Neuron (in vitro differentiated cells): ENCODE results near the gene NCDN.

Experiments used
- H2AFZ ChIP-seq: one replicate; pipeline ENCODE4 v1.6.1; 2013; ENCODE audit warnings: low read depth, mild to moderate bottlenecking, inconsistent platforms, low read length, moderate library complexity
- H3K27me3 ChIP-seq: one replicate; pipeline ENCODE4 v1.6.1; 2013; ENCODE audit warnings: low read length; ENCODE audit not compliant: insufficient read depth
- H3K36me3 ChIP-seq: one replicate; pipeline ENCODE4 v1.6.1; 2013; ENCODE audit warnings: low read length; ENCODE audit not compliant: insufficient read depth
- H3K4me1 ChIP-seq: one replicate; pipeline ENCODE4 v1.6.1; 2013; ENCODE audit warnings: low read length; ENCODE audit not compliant: insufficient read depth
- H3K4me3 ChIP-seq: 2 replicates; pipeline ENCODE4 v1.5.1; 2013; ENCODE audit warnings: mild to moderate bottlenecking, low read length, moderate library complexity
- H3K9me3 ChIP-seq: one replicate; pipeline ENCODE4 v1.6.1; 2013; ENCODE audit warnings: low read length

NCDN gene, protein sequence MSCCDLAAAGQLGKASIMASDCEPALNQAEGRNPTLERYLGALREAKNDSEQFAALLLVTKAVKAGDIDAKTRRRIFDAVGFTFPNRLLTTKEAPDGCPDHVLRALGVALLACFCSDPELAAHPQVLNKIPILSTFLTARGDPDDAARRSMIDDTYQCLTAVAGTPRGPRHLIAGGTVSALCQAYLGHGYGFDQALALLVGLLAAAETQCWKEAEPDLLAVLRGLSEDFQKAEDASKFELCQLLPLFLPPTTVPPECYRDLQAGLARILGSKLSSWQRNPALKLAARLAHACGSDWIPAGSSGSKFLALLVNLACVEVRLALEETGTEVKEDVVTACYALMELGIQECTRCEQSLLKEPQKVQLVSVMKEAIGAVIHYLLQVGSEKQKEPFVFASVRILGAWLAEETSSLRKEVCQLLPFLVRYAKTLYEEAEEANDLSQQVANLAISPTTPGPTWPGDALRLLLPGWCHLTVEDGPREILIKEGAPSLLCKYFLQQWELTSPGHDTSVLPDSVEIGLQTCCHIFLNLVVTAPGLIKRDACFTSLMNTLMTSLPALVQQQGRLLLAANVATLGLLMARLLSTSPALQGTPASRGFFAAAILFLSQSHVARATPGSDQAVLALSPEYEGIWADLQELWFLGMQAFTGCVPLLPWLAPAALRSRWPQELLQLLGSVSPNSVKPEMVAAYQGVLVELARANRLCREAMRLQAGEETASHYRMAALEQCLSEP

DNA sequence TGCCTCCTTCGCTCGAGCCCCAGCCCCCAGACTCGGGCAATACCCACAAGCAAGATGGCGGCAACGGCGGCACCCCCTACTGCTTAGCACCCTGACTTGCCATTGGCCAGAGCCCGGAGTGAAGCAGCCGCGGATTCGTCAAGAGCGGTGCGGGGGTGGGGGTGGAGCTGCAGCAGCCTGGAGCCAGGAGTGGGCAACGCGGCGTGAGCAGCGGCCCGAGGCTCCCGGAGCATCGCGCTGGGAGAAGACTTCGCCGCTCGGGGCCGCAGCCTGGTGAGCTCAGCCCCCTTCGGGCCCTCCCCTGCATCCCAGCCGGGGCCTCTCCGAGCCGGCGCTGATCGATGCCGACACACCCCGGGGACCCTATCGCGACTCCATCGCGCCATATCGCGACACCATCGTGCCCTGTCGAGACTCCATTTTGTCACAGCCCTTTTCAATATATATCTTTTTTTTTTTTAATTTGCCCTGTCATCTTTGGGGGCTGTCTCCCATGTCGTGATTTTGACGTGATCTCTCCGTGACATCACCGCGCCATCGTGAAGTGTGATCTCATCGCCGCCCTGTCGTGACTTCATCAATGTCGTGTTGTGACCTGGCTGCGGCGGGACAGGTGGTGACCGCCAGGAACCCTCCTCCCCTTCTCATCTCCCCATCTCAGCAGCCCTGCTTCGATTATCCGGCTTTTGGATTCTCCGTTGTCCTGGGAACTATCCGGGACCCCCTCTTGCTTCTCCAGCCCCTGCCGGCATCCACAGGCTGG, at the start of gene NCDN:
Gene NCDN, plus strand, starts transcription at position 189 of the 763 bp plus-strand sequence. Its CDS starts 392 bp downstream, at position 581.
- H3K4me1 ChIP-seq = peaks cover 42% of the 10 kb centered on the region
- peak within 1 kb of the TSS; percentile 69 for H3K4me3 ChIP-seq
- no peaks in the 10 kb centered on the region for H3K27me3 ChIP-seq
- no peaks in the 10 kb centered on the region for H3K9me3 ChIP-seq
- H2AFZ ChIP-seq = peak within 1 kb of the TSS; percentile 81
- peaks cover 26% of the 10 kb centered on the region for H3K36me3 ChIP-seq

DNA sequence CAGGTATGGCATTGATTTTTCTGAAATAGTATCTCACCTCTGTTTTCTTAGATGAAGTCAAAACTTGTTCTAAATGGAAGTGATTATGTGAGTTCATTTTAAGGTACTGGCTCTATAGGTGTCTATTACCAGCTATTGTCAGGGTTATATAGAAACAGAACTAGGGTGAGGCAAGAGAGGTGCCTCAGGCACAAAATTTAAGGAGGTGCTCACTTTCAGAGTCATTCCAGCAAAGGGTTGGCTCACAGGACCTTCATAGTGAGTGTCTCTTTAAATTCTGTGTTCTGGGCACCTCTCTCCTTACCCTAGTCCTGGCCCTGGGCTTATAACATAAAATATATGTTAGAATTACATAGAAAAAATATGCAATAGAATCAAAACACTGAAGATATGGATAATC, 49.7 kb upstream of the NCDN start:
- Histone ChIP-seq H3K4me1 (no peaks in the 10 kb centered on the region), H2AFZ (no peak overlapping the region), H3K36me3 (peaks cover 15% of the 10 kb centered on the region), H3K9me3 (no peaks in the 10 kb centered on the region), H3K27me3 (no peaks in the 10 kb centered on the region), H3K4me3 (no peak overlapping the region)

DNA sequence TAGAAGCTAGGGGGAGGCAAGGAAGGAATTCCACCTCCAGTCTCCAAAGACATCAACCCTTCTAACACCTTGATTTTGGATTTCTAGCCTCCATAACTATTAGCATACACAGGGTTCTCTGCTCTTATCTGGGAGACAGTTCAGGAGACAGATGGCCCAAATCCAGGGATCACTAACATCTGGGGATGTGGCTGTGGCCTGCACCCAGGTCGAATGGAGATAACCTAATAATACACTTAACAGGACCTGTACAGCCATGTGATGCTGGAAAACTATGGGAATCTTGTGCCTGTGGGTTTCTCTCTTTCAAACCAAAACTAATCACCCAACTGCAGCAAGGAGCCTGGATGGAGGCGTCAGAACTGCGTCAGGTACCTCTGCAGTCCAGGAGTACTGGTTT, 48.0 kb upstream of the NCDN start:
- H3K4me1 ChIP-seq = no peaks in the 10 kb centered on the region
- no peaks in the 10 kb centered on the region for H3K9me3 ChIP-seq
- no peak overlapping the region for H3K4me3 ChIP-seq
- no peak overlapping the region for H2AFZ ChIP-seq
- H3K27me3 ChIP-seq = no peaks in the 10 kb centered on the region
- H3K36me3 ChIP-seq = peaks cover 15% of the 10 kb centered on the region

DNA sequence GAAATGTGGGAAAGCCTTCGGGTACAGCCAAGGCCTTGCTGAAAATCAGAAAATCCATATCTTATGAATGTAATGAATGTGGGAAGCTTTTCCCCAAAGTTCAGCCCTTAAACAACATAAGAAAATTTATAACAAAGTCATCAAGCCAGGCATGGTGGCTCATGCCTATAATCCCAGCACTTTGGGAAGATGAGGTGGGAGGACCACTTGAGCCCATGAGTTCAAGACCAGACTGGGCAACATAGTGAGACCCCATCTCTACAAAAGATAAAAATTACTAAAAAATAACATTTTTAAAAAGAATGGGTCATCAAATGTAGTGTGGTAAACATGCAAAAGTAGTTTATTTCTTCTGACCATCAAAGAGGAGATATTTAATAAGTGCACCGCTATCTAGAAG, 46.3 kb upstream of the NCDN start:
- Histone ChIP-seq H3K36me3 (peaks cover 8% of the 10 kb centered on the region), H3K4me1 (no peaks in the 10 kb centered on the region), H3K4me3 (no peak overlapping the region), H3K27me3 (no peaks in the 10 kb centered on the region), H2AFZ (no peak overlapping the region), H3K9me3 (no peaks in the 10 kb centered on the region)

DNA sequence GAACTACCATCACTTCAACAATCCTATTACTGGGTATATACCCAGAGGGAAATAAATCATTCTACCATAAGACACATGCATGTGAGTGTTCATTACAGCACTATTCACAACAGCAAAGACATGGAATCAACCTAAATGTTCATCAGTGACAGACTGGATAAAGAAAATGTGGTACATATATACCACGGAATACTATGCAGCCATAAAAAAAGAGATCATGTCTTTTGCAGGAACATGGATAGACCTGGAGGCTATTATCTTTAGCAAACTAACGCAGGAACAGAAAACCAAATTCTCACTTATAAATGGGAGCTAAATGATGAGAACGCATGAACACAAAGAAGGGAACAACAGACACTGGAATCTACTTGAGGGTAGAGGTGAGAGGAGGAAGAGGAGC, 39.4 kb upstream of the NCDN start:
- Histone ChIP-seq H3K27me3 (no peaks in the 10 kb centered on the region), H3K36me3 (no peaks in the 10 kb centered on the region), H3K4me3 (no peak overlapping the region), H3K4me1 (no peaks in the 10 kb centered on the region), H2AFZ (no peak overlapping the region), H3K9me3 (peaks cover 2% of the 10 kb centered on the region)

DNA sequence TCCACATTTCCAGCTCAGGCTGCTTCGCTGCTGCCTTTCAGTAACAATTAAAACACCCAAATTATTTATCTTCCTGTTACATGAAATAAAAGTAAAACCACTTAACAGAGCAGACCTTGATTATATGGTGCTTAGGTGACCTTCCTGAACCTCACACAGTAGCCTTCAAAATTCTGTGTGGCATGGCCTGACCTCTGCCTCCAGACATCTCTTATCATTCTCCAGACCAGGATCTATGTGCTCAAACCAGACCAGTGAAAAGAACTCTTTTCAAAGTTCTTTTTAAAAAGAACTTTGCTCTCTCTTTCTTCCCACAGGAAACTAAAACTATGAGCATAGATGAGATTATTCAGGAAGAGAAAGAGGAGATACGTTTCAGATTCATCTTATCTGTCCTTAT, 38.2 kb upstream of the NCDN start:
- H3K36me3 ChIP-seq = peaks cover 4% of the 10 kb centered on the region
- no peak overlapping the region for H3K4me3 ChIP-seq
- no peak overlapping the region for H2AFZ ChIP-seq
- peaks cover 9% of the 10 kb centered on the region for H3K9me3 ChIP-seq
- no peaks in the 10 kb centered on the region for H3K27me3 ChIP-seq
- no peaks in the 10 kb centered on the region for H3K4me1 ChIP-seq

DNA sequence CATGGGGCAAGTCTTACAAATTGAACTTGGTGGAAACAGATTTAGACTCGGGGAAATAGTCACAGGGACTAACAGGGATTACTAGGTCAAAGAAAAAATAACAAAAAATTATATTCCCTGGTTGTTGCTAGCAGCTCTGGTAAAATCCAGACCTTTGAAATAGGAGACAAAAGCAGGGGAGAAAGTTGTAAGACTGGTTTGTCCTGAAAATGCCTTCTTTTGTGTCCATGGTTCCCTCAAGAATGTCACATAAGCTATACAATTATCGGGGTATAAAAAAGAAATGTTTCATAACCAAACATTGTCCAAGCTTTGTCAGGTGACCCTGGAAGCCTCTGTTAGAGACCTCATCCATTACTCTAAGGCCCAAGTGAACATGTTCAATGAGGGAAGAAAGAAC, 33.5 kb upstream of the NCDN start:
- Histone ChIP-seq H3K9me3 (peaks cover 17% of the 10 kb centered on the region), H3K27me3 (no peaks in the 10 kb centered on the region), H3K4me1 (no peaks in the 10 kb centered on the region), H3K36me3 (peaks cover 4% of the 10 kb centered on the region), H3K4me3 (no peak overlapping the region), H2AFZ (no peak overlapping the region)

DNA sequence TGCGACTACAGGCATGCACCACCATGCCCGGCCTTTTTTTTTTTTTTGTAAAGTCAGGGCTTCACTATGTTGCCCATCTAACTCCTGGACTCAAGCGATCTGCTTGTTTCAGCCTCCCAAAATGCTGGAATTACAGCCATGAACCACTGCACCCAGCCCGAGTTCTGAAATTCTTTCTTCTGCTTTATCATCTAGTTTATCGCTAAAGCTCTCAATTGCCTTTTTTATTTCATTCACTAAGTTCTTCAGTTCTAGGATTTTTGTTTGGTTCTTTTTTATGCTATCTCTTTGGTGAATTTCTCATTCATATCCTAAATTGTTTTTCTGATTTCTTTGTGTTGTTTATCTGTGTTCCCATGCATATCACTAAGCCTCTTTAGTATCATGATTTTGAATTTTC, 27.4 kb upstream of the NCDN start:
- H3K4me3 ChIP-seq = no peak overlapping the region
- H3K4me1 ChIP-seq = no peaks in the 10 kb centered on the region
- H3K9me3 ChIP-seq = peaks cover 29% of the 10 kb centered on the region
- H2AFZ ChIP-seq = no peak overlapping the region
- no peaks in the 10 kb centered on the region for H3K27me3 ChIP-seq
- peaks cover 20% of the 10 kb centered on the region for H3K36me3 ChIP-seq

DNA sequence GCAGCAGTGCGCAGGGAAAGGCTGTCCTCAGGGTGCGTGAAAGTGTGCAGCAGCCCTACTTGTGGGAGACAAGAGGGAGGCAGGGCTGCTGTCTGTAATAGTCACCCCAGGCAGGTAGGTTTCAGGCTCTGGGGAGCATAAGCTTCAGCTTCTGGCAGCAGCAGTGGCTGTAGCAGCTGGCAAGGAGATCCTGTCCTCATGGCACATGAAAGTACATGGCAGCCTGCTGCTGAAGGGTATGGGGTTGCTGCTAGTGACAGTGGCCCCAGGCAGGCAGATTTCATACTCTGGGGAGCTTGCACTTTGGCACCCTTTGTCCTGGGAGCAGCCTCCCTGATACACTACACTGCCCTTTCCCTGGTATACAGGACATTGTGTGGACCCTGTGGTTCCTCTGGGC, 26.7 kb upstream of the NCDN start:
- H3K9me3 ChIP-seq = peaks cover 29% of the 10 kb centered on the region

DNA sequence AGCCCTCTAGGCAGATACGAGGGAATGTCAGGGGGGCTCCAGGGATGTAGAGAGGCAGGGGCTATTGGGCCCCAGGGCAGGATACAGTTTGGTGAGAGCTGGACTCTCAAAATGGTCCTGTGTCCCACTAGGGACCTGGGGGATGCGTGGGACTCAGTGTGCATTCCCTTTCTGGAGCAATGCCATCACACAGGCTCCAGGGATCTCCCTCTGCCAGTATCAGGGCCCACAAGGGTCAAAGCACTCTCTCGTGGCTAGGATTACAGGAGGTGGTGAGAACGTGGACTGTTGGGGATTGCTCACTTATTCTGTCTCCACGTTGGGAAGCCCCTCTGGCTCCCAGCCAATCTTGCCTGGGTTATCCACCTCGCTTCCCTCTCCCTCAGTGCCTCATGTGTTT, 26.2 kb upstream of the NCDN start:
- Histone ChIP-seq H3K36me3 (peaks cover 23% of the 10 kb centered on the region), H3K4me1 (no peaks in the 10 kb centered on the region), H3K27me3 (no peaks in the 10 kb centered on the region), H3K4me3 (no peak overlapping the region), H2AFZ (no peak overlapping the region), H3K9me3 (peaks cover 28% of the 10 kb centered on the region)

More for the DNA sequence above, 26.7 kb upstream of the NCDN start:
- H3K4me1 ChIP-seq = no peaks in the 10 kb centered on the region
- peaks cover 23% of the 10 kb centered on the region for H3K36me3 ChIP-seq
- H3K4me3 ChIP-seq = no peak overlapping the region
- no peaks in the 10 kb centered on the region for H3K27me3 ChIP-seq
- H2AFZ ChIP-seq = no peak overlapping the region

DNA sequence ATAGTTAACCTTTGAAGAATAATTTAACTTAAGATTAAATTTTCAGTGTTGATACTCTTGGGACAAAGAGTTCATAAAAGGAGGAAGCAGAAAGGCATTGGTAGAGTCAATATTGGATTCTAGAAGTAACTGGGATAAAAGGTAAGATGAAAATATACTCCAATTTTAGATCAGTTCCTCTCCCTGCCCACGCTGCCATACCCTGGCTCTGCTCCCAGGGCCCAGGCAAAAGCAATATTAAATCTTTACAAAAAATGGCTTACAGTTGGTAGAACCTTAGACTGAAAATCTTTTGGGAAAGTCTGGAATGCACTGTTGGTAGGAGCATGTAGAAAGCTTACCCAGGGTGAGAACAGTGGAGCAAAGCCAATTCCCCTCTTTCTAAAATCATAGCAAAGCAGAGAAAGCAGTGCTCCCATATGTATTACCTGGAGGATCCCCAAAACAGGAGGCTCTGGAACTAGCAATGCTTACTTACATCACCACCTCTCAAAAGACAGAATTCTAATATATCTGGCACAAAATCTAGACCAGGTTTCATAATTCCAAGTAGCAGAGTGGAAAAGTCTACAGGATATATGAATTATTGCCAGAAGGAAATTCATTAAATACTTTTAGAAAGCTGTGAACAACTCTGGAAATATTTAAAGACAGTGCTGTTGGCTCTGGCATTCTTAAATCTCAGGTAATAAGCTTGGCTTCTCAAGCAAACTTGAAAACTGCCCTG, 24.9 kb upstream of the NCDN start:
- H3K4me1 ChIP-seq = no peaks in the 10 kb centered on the region
- peaks cover 22% of the 10 kb centered on the region for H3K9me3 ChIP-seq
- H3K4me3 ChIP-seq = no peak overlapping the region
- no peak overlapping the region for H2AFZ ChIP-seq
- H3K36me3 ChIP-seq = peaks cover 23% of the 10 kb centered on the region
- no peaks in the 10 kb centered on the region for H3K27me3 ChIP-seq

DNA sequence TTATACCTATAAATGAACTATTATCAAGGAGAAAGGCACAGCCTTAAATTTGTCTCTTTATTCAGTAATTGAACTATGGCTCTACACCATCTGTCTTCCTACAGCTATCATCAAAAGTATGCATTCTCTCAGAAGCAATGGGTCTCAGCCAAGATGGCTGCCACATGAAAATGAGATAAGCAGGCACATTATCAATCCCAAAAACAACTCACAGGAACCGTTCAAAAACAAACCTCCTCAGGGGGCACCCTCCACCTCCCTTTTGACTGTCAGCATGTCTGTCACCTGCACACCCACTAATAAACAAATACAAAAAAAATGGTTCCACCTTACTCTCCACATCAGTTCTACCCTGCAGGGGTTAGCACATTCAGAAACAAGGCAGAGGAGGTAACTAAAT, 24.0 kb upstream of the NCDN start:
- peaks cover 4% of the 10 kb centered on the region for H3K4me1 ChIP-seq

More for the DNA sequence above, 24.0 kb upstream of the NCDN start:
- H3K36me3 ChIP-seq = peaks cover 23% of the 10 kb centered on the region
- H3K9me3 ChIP-seq = peaks cover 22% of the 10 kb centered on the region
- H2AFZ ChIP-seq = no peak overlapping the region
- no peaks in the 10 kb centered on the region for H3K27me3 ChIP-seq
- no peak overlapping the region for H3K4me3 ChIP-seq
